ENCODE data around the gene KIF20B.

- TF ChIP-seq CTCF (IDR thresholded peaks at IDR 0.05) (no peak), POLR2AphosphoS5 (IDR thresholded peaks at IDR 0.05) (no peak), POLR2A (IDR thresholded peaks at IDR 0.05) (no peak)
These were observed 98.2 kb downstream of the KIF20B start for GRCh38 chr10:89799573-89799972.
